K562 (cell line): ENCODE results near the gene C1orf174. TPM values are rescaled to one million over a fixed set of nuclear protein-coding genes. Genes with fewer than 3 reads are reported as not detected.

Source experiments
- ATAC-seq: fragments of 200-7000 bp; cut with Tn5 transposase; 3 replicates; pipeline ENCODE4 v1.9.1; 2020; ENCODE audit warnings: moderate library complexity
- BruUV-seq: library from RNA; stranded (reverse); fragments of 400-500 nt; replicated peaks from 2 replicates; lab custom pipeline; 2021; lab: Mats Ljungman, UMichigan
- CTCF ChIA-PET: fragments of 300-600 bp; formaldehyde crosslinking; extraction: SDS; loops from one replicate; lab custom pipeline; 2021; ENCODE audit warnings: low intra/inter-chr PET ratio; lab: Yijun Ruan, JAX
- POLR2A ChIA-PET: fragments of 300-600, 350-650 bp; sonication (Branson Sonifier 250); formaldehyde crosslinking; extraction: SDS; loops from one replicate; lab custom pipeline; 2021; ENCODE audit warnings: antibody characterized with exemption, inconsistent platforms; lab: Yijun Ruan, JAX
- DNase-seq, 4 experiments: peaks; one replicate each; pipeline versions ENCODE4 v3.0.0 to v3.0.0-alpha.2; 2011 to 2018; ENCODE audit warnings: low spot score in 3 of 4, mixed read lengths in 3 of 4; ENCODE audit errors: extremely low read depth in 1 of 4
- FAIRE-seq: peaks from 2 replicates; lab custom pipeline; 2011; peaks lifted over from hg19 to GRCh38; lab: Jason Lieb, UNC
- H2AFZ ChIP-seq: 2 replicates; pipeline ENCODE4 v1.6.0; 2011; ENCODE audit warnings: low read depth, low read length, control low read depth, inconsistent platforms
- H3K27ac ChIP-seq: fragments of 200-600 bp; 3 replicates; pipeline ENCODE4 v1.8.0; 2011; ENCODE audit warnings: low read depth, mild to moderate bottlenecking, control low read depth, inconsistent platforms, low read length, moderate library complexity, mixed read lengths; ENCODE audit errors: extremely low read depth
- H3K27me3 ChIP-seq, 2 experiments: fragments of 300-600 bp in 1 of 2; 2 replicates in 1 of 2; 3 replicates in 1 of 2; pipeline versions ENCODE4 v1.6.0 to v1.8.0; 2011; ENCODE audit warnings: inconsistent platforms in 2 of 2, low read length in 2 of 2, mild to moderate bottlenecking in 1 of 2, mixed read lengths in 1 of 2, moderate library complexity in 1 of 2; ENCODE audit not compliant: control insufficient read depth in 2 of 2, insufficient read depth in 2 of 2
- H3K36me3 ChIP-seq: fragments of 300-600 bp; 3 replicates; pipeline ENCODE4 v1.8.0; 2011; ENCODE audit warnings: mild to moderate bottlenecking, low read length, inconsistent platforms; ENCODE audit not compliant: control insufficient read depth, insufficient read depth
- H3K4me1 ChIP-seq, 2 experiments: fragments of 200-600 bp in 1 of 2; replicated peaks in 1 of 2; 2 replicates in 1 of 2; 3 replicates in 1 of 2; pipeline versions ENCODE4 v1.5.1 to v1.8.0; 2011; ENCODE audit warnings: inconsistent platforms in 2 of 2, low read length in 2 of 2, mild to moderate bottlenecking in 1 of 2, mixed read lengths in 1 of 2, moderate library complexity in 1 of 2; ENCODE audit not compliant: control insufficient read depth in 2 of 2, insufficient read depth in 2 of 2
- H3K4me2 ChIP-seq: 2 replicates; pipeline ENCODE4 v1.6.1; 2011; ENCODE audit warnings: low read length, control low read depth, inconsistent platforms, mixed read lengths; ENCODE audit not compliant: insufficient read depth
- H3K4me3 ChIP-seq: fragments of 200-600 bp; sonication (generic), shearing (Covaris generic); 2 replicates; pipeline ENCODE4 v1.5.1; 2016; ENCODE audit warnings: control low read depth, inconsistent platforms
- H3K79me2 ChIP-seq: fragments of 200-600 bp; 3 replicates; pipeline ENCODE4 v1.8.0; 2011; ENCODE audit warnings: low read length, inconsistent platforms; ENCODE audit not compliant: control insufficient read depth, insufficient read depth
- H3K9ac ChIP-seq, 2 experiments: 2 replicates each; pipeline versions ENCODE4 v1.6.0 to v1.6.1; 2011; ENCODE audit warnings: low read depth in 2 of 2, low read length in 2 of 2, control low read depth in 1 of 2, inconsistent platforms in 1 of 2, mild to moderate bottlenecking in 1 of 2, mixed read lengths in 1 of 2; ENCODE audit not compliant: insufficient read depth in 1 of 2
- H3K9me1 ChIP-seq: one replicate; pipeline ENCODE4 v1.6.0; 2011; ENCODE audit warnings: inconsistent platforms, mild to moderate bottlenecking, low read length, moderate library complexity; ENCODE audit not compliant: control insufficient read depth, insufficient read depth
- H3K9me3 ChIP-seq: replicated peaks from 2 replicates; pipeline ENCODE4 v1.5.1; 2011; ENCODE audit warnings: low read depth, low read length, inconsistent platforms; ENCODE audit not compliant: control insufficient read depth, insufficient read depth
- H4K20me1 ChIP-seq: replicated peaks from 2 replicates; pipeline ENCODE4 v1.6.1; 2011; ENCODE audit warnings: low read length, inconsistent platforms, mixed read lengths; ENCODE audit not compliant: control insufficient read depth, insufficient read depth
- ATF1 ChIP-seq, 2 experiments: fragments of 450-650 bp in 1 of 2; IDR thresholded peaks; 2 replicates each; pipeline ENCODE4 v1.6.1; 2016; ENCODE audit warnings: missing compliant biosample characterization in 1 of 2, missing genetic modification characterization in 1 of 2
- FOXA1 ChIP-seq: fragments of 450-650 bp; IDR thresholded peaks from 2 replicates; pipeline ENCODE4 v1.6.1; 2016; ENCODE audit warnings: mild to moderate bottlenecking, borderline replicate concordance
- IRF2 ChIP-seq: sonication (generic); formaldehyde crosslinking; IDR thresholded peaks from 2 replicates; pipeline ENCODE4 v1.8.1; 2022; ENCODE audit warnings: mild to moderate bottlenecking, missing genetic modification reagents
- RBM34 ChIP-seq: fragments of 200-400 bp; formaldehyde crosslinking; IDR thresholded peaks from 2 replicates; pipeline ENCODE4 v1.6.1; 2018; ENCODE audit warnings: low read length, borderline replicate concordance; ENCODE audit not compliant: insufficient read depth
- SNRNP70 ChIP-seq: fragments of 200-400 bp; formaldehyde crosslinking; optimal IDR thresholded peaks from 2 replicates; pipeline ENCODE3; 2017; ENCODE audit warnings: low read depth, low read length
- U2AF1 ChIP-seq: fragments of 200-400 bp; formaldehyde crosslinking; optimal IDR thresholded peaks from 2 replicates; pipeline ENCODE3; 2017; ENCODE audit warnings: mild to moderate bottlenecking, low read depth, low read length, moderate library complexity
- WGBS: fragments of 100-300 bp; shearing (Covaris generic); methylation state at CpG from one replicate; pipeline ENCODE4 v1.1.6; 2016; ENCODE audit warnings: low coverage, mixed read lengths; ENCODE audit not compliant: insufficient coverage; ENCODE audit errors: missing lambda C conversion rate; 5-methylcytosine and 5-hydroxymethylcytosine counted together
- in situ Hi-C: fragments of 300-500 bp; cut with MboI; formaldehyde crosslinking; loops from 4 replicates; pipeline ENCODE4 v1.15.0; 2018; ENCODE audit warnings: inconsistent platforms, mixed read lengths
- intact Hi-C: fragments of 100-400 bp; cut with micrococcal nuclease; formaldehyde crosslinking; loops from 2 replicates; pipeline ENCODE4 v1.14.2; 2022
- polyA plus RNA-seq, 8 experiments: library from polyadenylated mRNA; depleted of rRNA in 4 of 8; stranded (reverse) in 5 of 8; unstranded in 3 of 8; fragments of >200 nt; fragmentation: Nextera tagmentation in 2 of 8; fragmentation: Illumina TruSeq in 1 of 8; extraction: Ambion mirVana in 2 of 8; extraction: Trizol in 1 of 8; gene quantifications; 2 replicates each; pipeline versions ENCODE4 v1.2.1 to v1.2.3, GENCODE V29; 2011 to 2014; ENCODE audit warnings: inconsistent platforms in 1 of 8, missing spikeins in 1 of 8
- total RNA-seq, 7 experiments: library from RNA; depleted of rRNA in 6 of 7; stranded (reverse); fragments of >200 nt in 6 of 7; fragmentation: Illumina TruSeq in 2 of 7; extraction: Trizol in 2 of 7; gene quantifications; 2 replicates each; pipeline versions ENCODE4 v1.2.1 to v1.2.3, GENCODE V29; 2011 to 2021; ENCODE audit warnings: low replicate concordance in 1 of 7

The C1orf174 gene
- total and polyA plus RNA-seq, 9 of the 15 experiments (the other 6 are each of a cell fraction or from before 2014, with no cell fraction given): 38.5 to 64.9 (median 45.4) TPM

DNA sequence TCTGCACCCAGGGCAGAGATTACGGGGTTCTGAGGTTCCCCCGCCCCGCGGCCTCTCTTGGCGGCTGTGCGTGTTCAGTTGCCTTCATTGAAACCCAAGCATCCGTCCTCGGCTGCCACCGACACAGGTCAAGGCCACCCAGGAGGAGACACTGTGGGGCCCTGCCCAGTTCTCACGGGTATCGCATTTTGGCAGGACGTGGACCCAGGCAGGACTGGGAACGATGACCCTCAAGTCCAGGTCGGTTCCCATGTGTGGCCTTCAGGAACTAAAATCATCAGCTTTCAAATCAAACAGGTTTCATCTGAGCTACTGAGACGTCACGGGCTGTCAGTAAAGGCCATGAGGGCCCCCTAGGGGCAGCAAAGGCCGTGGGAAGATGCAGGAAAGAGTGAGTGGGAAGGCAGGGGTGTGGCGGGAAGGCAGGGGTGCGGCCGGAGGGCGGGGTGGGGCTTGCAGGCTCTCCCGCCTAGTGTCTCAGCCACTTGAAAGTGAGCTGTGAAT is 7.0 kb upstream of the C1orf174 start (continued):
- TF ChIP-seq ATF1 (CRISPR knock-in tag; IDR thresholded peaks at IDR 0.05) (no peak), ATF1 (tag; IDR thresholded peaks at IDR 0.05) (peak; percentile 78), U2AF1 (no peak), IRF2 (CRISPR knock-in tag) (no peak), SNRNP70 (no peak), FOXA1 (no peak)

DNA sequence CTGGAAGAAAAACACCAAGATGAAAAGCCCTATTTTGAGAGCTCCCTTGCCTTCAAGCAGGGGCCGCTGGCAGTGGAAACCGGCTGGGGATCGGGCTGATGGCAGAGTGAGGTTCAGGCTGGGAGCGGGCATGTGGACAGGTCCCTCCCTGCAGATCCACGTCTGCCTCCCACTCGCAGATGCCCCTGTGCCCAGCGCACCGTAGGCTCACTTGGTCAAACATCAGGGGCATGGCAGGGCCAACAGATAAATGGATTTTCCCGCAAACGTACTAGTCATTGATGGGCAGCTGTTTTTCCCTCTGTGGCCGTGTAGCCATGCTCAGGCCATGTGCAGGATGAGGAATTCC is 6.6 kb upstream of the C1orf174 start:
- Histone ChIP-seq H3K9me1 (no peaks in the 10 kb centered on the region), H2AFZ (no peak overlapping the region), H3K27me3 (peaks cover 0 to 18% of the 10 kb centered on the region in 2 experiments; a peak in 4 of 5 replicates), H3K27ac (no peak overlapping the region), H3K4me3 (no peak overlapping the region), H3K9me3 (no peaks in the 10 kb centered on the region), H3K4me2 (no peak overlapping the region), H3K9ac (peak overlapping the region in 1 of 2 experiments; percentile 73; a peak in 1 of 4 replicates), H4K20me1 (peaks cover 13% of the 10 kb centered on the region; the same call in 1 of the 2 replicates), H3K4me1 (peaks cover 10 to 62% of the 10 kb centered on the region in 2 experiments; a peak in 4 of 5 replicates), H3K36me3 (no peaks in the 10 kb centered on the region), H3K79me2 (no peaks in the 10 kb centered on the region)
- no peak for TF ChIP-seq RBM34
- BruUV-seq: no TSS peak
- DNase-seq (no peak), FAIRE-seq (no peak), ATAC-seq (no peak)
- ChIA-PET CTCF (no interaction called here), POLR2A (no interaction called here)
- WGBS: 68% methylated on average over 11 of the region's 11 CpGs
- in situ Hi-C loops (no loop called here), intact Hi-C loops (loop anchor here (1.0 kb wide), 1 partner anchor 121 kb away; no protein-coding TSS in a partner anchor)
